ENCODE data around the gene INTS3.

DNA sequence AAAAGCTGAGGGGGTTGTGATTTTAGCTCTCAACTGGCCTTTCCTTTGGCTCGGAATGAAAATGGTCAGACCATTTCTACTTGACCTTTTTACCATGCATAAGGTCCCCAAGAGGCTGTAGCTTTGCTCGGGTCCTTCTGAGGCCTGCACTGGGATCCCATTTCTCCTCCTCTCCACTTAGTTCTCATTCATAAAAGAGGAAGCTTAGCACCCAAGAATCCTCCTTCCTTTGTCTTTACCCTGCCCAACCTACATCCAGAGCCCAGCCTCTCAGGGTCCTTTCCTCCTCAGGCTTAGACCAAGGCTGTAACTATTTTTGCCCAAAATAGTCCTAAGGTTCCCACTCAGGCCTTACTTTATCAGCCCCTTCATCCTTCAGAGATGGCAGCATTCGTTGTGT, 41.4 kb downstream of the INTS3 start:
- TF ChIP-seq YY1 (tag by site-specific recombination; IDR thresholded peaks at IDR 0.05) (no peak), ZNF335 (tag by site-specific recombination; conservative IDR thresholded peaks at IDR 0.05) (no peak), KLF1 (tag by site-specific recombination; IDR thresholded peaks at IDR 0.05) (no peak), OSR2 (tag by site-specific recombination; IDR thresholded peaks at IDR 0.05) (no peak), ZNF510 (tag by site-specific recombination; IDR thresholded peaks at IDR 0.05; ENCODE audit: insufficient replicate concordance) (no peak), SETDB1 (IDR thresholded peaks at IDR 0.05; ENCODE audit: insufficient read length, low read length) (no peak), ZNF530 (tag by site-specific recombination; IDR thresholded peaks at IDR 0.05; ENCODE audit: low read depth) (no peak)
- TF ChIP-seq, protein P1, sequence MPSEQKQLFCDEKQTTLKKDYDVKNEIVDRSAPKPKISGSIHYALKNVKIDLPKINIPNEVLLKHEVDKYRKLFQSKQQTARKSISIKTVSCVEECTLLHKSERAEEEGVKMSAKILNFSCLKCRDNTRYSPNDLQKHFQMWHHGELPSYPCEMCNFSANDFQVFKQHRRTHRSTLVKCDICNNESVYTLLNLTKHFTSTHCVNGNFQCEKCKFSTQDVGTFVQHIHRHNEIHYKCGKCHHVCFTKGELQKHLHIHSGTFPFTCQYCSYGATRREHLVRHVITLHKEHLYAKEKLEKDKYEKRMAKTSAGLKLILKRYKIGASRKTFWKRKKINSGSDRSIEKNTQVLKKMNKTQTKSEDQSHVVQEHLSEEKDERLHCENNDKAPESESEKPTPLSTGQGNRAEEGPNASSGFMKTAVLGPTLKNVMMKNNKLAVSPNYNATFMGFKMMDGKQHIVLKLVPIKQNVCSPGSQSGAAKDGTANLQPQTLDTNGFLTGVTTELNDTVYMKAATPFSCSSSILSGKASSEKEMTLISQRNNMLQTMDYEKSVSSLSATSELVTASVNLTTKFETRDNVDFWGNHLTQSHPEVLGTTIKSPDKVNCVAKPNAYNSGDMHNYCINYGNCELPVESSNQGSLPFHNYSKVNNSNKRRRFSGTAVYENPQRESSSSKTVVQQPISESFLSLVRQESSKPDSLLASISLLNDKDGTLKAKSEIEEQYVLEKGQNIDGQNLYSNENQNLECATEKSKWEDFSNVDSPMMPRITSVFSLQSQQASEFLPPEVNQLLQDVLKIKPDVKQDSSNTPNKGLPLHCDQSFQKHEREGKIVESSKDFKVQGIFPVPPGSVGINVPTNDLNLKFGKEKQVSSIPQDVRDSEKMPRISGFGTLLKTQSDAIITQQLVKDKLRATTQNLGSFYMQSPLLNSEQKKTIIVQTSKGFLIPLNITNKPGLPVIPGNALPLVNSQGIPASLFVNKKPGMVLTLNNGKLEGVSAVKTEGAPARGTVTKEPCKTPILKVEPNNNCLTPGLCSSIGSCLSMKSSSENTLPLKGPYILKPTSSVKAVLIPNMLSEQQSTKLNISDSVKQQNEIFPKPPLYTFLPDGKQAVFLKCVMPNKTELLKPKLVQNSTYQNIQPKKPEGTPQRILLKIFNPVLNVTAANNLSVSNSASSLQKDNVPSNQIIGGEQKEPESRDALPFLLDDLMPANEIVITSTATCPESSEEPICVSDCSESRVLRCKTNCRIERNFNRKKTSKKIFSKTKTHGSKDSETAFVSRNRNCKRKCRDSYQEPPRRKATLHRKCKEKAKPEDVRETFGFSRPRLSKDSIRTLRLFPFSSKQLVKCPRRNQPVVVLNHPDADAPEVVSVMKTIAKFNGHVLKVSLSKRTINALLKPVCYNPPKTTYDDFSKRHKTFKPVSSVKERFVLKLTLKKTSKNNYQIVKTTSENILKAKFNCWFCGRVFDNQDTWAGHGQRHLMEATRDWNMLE (tag by site-specific recombination; conservative IDR thresholded peaks at IDR 0.05; ENCODE audit: low read depth) = no peak
- TF ChIP-seq, protein P2, sequence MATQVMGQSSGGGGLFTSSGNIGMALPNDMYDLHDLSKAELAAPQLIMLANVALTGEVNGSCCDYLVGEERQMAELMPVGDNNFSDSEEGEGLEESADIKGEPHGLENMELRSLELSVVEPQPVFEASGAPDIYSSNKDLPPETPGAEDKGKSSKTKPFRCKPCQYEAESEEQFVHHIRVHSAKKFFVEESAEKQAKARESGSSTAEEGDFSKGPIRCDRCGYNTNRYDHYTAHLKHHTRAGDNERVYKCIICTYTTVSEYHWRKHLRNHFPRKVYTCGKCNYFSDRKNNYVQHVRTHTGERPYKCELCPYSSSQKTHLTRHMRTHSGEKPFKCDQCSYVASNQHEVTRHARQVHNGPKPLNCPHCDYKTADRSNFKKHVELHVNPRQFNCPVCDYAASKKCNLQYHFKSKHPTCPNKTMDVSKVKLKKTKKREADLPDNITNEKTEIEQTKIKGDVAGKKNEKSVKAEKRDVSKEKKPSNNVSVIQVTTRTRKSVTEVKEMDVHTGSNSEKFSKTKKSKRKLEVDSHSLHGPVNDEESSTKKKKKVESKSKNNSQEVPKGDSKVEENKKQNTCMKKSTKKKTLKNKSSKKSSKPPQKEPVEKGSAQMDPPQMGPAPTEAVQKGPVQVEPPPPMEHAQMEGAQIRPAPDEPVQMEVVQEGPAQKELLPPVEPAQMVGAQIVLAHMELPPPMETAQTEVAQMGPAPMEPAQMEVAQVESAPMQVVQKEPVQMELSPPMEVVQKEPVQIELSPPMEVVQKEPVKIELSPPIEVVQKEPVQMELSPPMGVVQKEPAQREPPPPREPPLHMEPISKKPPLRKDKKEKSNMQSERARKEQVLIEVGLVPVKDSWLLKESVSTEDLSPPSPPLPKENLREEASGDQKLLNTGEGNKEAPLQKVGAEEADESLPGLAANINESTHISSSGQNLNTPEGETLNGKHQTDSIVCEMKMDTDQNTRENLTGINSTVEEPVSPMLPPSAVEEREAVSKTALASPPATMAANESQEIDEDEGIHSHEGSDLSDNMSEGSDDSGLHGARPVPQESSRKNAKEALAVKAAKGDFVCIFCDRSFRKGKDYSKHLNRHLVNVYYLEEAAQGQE (tag by site-specific recombination; IDR thresholded peaks at IDR 0.05) = no peak
- TF ChIP-seq, protein P3, sequence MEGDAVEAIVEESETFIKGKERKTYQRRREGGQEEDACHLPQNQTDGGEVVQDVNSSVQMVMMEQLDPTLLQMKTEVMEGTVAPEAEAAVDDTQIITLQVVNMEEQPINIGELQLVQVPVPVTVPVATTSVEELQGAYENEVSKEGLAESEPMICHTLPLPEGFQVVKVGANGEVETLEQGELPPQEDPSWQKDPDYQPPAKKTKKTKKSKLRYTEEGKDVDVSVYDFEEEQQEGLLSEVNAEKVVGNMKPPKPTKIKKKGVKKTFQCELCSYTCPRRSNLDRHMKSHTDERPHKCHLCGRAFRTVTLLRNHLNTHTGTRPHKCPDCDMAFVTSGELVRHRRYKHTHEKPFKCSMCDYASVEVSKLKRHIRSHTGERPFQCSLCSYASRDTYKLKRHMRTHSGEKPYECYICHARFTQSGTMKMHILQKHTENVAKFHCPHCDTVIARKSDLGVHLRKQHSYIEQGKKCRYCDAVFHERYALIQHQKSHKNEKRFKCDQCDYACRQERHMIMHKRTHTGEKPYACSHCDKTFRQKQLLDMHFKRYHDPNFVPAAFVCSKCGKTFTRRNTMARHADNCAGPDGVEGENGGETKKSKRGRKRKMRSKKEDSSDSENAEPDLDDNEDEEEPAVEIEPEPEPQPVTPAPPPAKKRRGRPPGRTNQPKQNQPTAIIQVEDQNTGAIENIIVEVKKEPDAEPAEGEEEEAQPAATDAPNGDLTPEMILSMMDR (tag by site-specific recombination; IDR thresholded peaks at IDR 0.05) = no peak
